ENCODE measurements around the gene UMODL1. TPM values are rescaled to one million over a fixed set of nuclear protein-coding genes. Genes with fewer than 3 reads are reported as not detected.

UMODL1 gene
- total RNA-seq, 1 experiment from 2014 or later: not detected

GRCh38 chr21:42182713-42183371 is 111.7 kb downstream of the UMODL1 start:
- H3K27me3 ChIP-seq (ENCODE audit: insufficient read depth, low read length): no peaks in the 10 kb centered on the region
- no peak overlapping the region for H3K27ac ChIP-seq (ENCODE audit: insufficient read length, low read depth, low read length)

More at GRCh38 chr21:42182713-42183371, 111.7 kb downstream of the UMODL1 start:
- no peak overlapping the region for H3K4ac ChIP-seq (ENCODE audit: low read depth, low read length)
- H2BK5ac ChIP-seq (ENCODE audit: insufficient read length, low read length): no peak overlapping the region
- Mint-ChIP-seq H3K9me3 (peaks cover 0 to 5% of the 10 kb centered on the region in 2 experiments; a peak in 1 of 5 replicates), H3K27ac (no peak overlapping the region; a peak in 1 of 7 replicates), H3K27me3 (ENCODE audit: low read depth) (peaks cover 7% of the 10 kb centered on the region), H3K4me3 (no peak overlapping the region), H3K36me3 (ENCODE audit: insufficient read depth in 1 of 3, low read depth in 3 of 3) (no peaks in the 10 kb centered on the region), H3K4me1 (peaks cover 4% of the 10 kb centered on the region in 2 experiments; a peak in 3 of 4 replicates)
- no peaks in the 10 kb centered on the region for H3K9me3 ChIP-seq (ENCODE audit: control insufficient read depth, low read depth, low read length)
- H3T11ph ChIP-seq (ENCODE audit: low read length): no peak overlapping the region
- TF ChIP-seq CTCF (conservative IDR thresholded peaks at IDR 0.05): no peak
- H3K79me1 ChIP-seq (ENCODE audit: insufficient read depth, low read depth, low read length, poor library complexity, severe bottlenecking): no peaks in the 10 kb centered on the region
- H3K79me2 ChIP-seq (ENCODE audit: insufficient read depth, low read length): no peaks in the 10 kb centered on the region
- H2BK15ac ChIP-seq (ENCODE audit: low read depth, low read length): no peak overlapping the region
- H3K18ac ChIP-seq (ENCODE audit: insufficient read length, low read depth, low read length): no peak overlapping the region
- H3K23me2 ChIP-seq (ENCODE audit: insufficient read length, low read depth, low read length, poor library complexity, severe bottlenecking): no peaks in the 10 kb centered on the region
- WGBS (ENCODE audit: extremely low coverage, insufficient read length, low lambda C conversion rate): no CpG with 5 or more reads among the region's 4 CpGs
- no peaks in the 10 kb centered on the region for H4K20me1 ChIP-seq (ENCODE audit: control insufficient read depth, insufficient read depth, insufficient read length)
- H3K56ac ChIP-seq (ENCODE audit: insufficient read length, low read depth, low read length): no peak overlapping the region
- no peak overlapping the region for H2BK12ac ChIP-seq (ENCODE audit: insufficient read length, low read depth, low read length)
- H3K9ac ChIP-seq (ENCODE audit: extremely low read depth, insufficient read length, low read length): no peak overlapping the region
- no peak overlapping the region for H4K91ac ChIP-seq (ENCODE audit: insufficient read length, low read depth, low read length)
- H3K4me1 ChIP-seq (ENCODE audit: insufficient read depth, low read length): no peaks in the 10 kb centered on the region
- H2AFZ ChIP-seq (ENCODE audit: low read length): no peak overlapping the region
- H2BK20ac ChIP-seq (ENCODE audit: low read depth, low read length, poor library complexity, severe bottlenecking): no peak overlapping the region
- H3K4me2 ChIP-seq (ENCODE audit: insufficient read depth, insufficient read length, low read length): no peak overlapping the region
- no peak overlapping the region for H2AK5ac ChIP-seq (ENCODE audit: insufficient read length, low read length)
- no peak overlapping the region for H3K23ac ChIP-seq (ENCODE audit: insufficient read length, low read depth, low read length)
- no peak overlapping the region for H2BK120ac ChIP-seq (ENCODE audit: low read depth, low read length, poor library complexity, severe bottlenecking)
- no peak overlapping the region for H4K5ac ChIP-seq (ENCODE audit: insufficient read length, low read depth, low read length)
- DNase-seq: no peak
- H4K8ac ChIP-seq (replicated peaks; ENCODE audit: insufficient read length, low read depth, low read length): no peak overlapping the region
- H3K14ac ChIP-seq (ENCODE audit: insufficient read depth, low read length): no peak overlapping the region; the same call in 1 of the 2 replicates
